HG03064 (cell line): ENCODE results near the gene MYPN.
"Not testable (repeated sequence)": the region's sequence is repeated elsewhere in the genome, so short reads cannot be mapped to it uniquely, and the experiment has no call there.

Experiments used
- ATAC-seq: cut with Tn5 transposase; IDR thresholded peaks from one replicate; pipeline ENCODE4 v1.9.1; 2021; ENCODE audit warnings: low read depth; ENCODE audit not compliant: unreplicated experiment

Gene MYPN

DNA sequence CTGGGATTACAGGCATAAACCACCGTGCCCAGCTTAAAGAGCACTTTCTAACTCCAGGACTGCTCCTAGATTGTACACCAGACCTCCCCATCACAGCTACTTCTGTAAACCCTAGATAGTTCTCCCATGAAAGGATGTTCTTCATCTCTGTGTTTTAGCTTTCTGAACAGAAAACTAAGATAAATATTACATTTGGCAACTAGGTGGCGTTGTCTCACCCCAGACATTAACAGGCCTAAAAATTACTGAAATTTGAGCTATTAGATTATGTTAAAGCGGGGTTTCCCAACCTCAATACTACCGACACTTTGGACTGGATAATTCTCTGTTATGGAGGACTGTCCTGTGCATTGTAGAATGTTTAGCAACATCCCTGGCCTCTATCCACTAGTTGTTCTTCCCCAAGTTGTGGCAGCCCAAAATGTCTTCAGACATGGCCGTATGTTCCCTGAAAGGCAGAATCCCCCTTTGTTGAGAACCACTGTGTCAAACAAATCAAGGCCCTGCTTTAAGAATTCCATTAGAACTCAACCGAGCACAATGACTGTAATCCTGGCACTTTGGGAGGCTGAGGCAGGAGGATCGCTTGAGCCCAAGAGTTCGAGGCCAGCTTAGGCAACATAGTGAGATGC is 103.5 kb downstream of the MYPN start:
- ATAC-seq = no peak

DNA sequence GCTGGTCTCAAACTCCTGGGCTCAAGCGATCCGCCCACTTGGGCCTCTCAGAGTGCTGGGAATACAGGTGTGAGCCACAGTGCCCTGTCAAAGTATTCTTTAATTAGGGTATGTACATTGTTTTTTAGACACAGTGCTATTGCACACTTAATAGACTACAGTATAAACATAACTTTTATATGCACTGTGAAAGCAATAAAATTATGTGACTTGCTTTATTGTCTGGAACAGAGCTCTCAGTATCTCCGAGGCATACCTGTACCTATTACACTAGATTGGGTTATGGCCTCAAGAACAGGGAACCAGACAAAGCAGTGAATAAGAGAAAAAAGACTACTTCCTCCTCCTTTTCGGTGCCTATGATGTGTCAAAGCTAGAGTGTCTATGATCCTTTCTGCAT is 109.5 kb downstream of the MYPN start:
- no peak for ATAC-seq

DNA sequence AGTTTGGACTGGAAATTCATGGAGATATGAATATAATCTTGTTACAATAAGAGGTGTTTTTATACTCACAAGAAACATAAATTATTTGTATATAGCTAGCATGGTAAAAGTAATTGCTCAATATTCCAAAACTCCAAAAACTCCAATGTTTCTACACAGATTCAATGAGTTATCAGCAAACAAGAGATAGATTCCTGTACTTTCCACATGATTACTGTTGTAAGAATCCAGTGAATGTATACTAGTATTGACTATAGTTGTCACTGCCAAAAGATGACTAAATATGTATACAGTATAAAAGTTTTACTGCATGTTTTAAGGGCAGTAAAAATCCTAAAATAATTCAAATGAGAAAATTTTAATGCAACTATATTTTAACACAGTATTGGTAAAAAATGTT is 111.9 kb downstream of the MYPN start:
- ATAC-seq = no peak

DNA sequence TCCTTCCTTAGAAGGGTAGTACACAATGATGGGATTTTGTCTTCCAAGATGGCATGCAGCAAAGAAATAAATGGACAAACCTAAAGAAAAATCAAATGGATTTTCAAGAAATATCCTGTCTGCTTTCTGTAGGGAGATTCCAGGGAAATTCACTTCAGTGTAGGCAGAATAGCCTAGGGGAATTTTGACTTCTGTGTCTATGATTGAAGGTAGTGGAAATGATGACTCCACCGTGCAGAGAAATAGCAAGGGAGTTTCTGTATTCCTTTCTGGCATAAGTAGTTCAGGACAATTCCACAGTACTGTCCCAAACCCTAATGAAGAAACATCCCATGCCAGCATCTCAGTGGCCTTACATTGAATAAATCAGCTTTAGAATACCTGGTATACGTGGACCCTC is 113.1 kb downstream of the MYPN start:
- ATAC-seq = no peak

DNA sequence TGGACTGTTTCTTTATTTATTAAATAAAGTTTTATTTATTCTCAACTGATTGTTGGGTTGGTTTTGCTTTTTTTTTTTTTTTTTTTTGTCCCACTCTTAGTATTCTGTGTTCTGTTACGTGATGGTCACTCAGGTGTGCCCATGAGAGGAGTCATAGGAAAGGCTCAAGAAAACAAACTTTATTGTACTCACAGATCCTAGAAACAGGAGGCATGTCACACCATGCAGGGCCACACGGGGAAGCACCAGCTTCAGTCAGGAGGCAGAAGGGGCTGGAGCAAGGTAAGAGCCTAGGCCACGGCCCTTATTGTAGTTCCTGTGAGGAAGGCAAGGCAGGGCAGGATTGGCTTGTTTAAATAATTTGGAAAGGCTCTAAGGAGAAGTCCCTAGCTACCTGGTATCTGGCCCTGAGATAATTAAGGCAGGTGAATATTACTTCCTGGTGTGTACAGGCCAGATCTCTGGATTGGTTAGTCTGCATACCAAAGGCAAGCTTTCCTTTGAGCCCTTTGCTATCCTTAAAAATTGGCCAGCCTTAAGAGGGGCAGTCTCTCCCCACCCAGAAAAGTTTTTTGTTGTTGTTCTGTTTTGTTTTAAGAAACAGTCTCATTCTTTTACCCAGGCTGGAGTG is 114.4 kb downstream of the MYPN start:
- ATAC-seq = no peak

- ATAC-seq = no peak
These were observed 115.5 kb downstream of the MYPN start for GRCh38 chr10:68224810-68225209.

GRCh38 chr10:68230268-68230667 is 121.0 kb downstream of the MYPN start:
- no peak for ATAC-seq

- peak; percentile 82 for ATAC-seq
These were observed 122.0 kb downstream of the MYPN start for GRCh38 chr10:68231106-68231816.

GRCh38 chr10:68231817-68232251 is 122.5 kb downstream of the MYPN start, which contains the start of gene ATOH7:
Gene ATOH7, minus strand, starts transcription at chr10:68232113. Its CDS starts 436 bp downstream, at chr10:68231677.
- ATAC-seq = no peak

- ATAC-seq = no peak
These were observed 123.8 kb downstream of the MYPN start for GRCh38 chr10:68233046-68233445.

- ATAC-seq = no peak
These were observed 125.8 kb downstream of the MYPN start for GRCh38 chr10:68235111-68235510.

DNA sequence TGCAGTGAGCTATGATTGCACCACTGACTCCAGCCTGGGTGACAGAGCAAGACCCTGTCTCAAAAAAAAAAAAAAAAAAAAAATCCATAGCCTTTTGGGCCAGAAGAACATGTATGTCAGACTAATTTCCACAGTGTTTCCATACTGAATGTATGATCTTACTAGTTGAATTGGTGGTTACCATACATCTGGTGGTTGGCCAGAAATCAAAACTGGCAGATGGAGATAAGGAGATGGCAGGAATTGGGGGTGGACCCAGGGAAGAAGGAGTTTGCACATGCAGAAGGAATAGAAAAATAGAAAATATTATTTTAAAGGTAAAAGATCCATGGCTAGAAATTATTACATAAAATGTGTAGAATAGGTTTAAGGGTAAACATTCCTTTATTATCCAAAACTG is 126.3 kb downstream of the MYPN start:
- no peak for ATAC-seq

DNA sequence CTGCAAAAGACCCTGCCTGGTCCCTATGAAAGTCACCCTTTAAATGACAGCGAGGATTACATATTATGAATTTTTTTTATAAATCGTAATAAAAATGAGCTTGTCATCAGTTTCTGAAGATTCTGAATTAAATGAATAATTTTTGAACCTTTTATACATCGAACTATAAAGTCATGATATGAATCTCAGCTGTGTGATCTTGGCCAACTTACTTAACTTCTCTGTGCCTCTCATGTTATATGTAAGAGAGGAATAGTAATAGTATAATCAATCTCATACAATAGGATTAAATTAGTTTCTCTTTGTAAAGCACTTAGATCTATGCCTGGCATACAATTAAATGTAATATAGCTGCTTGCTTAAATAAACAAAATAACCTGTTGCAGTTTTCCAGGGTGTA is 127.9 kb downstream of the MYPN start:
- ATAC-seq = no peak

DNA sequence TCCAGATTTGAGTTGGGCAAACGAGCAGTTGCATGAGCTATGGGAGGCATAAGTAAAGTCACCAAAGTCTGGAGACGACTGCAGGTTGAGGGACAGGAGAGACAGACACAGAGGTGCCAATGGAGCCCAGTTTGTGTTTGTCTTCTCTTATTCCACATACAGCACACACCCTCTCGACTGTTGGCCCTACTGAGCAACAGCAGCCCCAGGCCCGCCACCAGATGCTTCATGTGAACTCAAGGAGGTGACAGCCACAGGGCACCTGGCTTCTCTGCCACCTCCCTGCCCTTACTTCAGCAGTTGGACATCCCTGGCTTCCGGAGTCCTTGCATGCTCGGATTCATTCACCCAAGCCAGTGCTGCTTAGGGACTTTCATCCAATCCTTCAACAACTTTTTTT is 129.1 kb downstream of the MYPN start:
- no peak for ATAC-seq

GRCh38 chr10:68239069-68239468 is 129.8 kb downstream of the MYPN start:
- no peak for ATAC-seq

GRCh38 chr10:68239596-68240150 is 130.4 kb downstream of the MYPN start:
- ATAC-seq = no peak

DNA sequence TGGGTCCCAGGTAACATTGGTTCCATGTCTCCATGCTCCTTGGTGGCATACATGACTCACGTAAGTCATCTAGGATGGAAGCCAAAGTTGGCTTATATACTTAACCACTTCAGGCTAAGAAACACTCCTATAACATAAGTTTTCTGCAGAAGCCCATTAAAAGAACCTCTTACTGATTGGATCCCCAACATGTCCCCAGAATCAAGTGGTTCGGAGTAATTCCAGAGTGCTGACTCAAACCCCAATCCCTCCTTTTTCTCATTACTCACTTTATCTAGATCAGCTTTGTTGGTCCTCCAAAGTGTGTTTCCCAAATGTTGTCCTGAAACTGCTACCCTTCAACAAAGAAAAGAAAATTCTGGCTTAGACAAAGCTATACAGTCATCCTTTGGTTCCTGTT is 132.8 kb downstream of the MYPN start:
- ATAC-seq = no peak

- ATAC-seq = not testable (repeated sequence)
These were observed 137.1 kb downstream of the MYPN start for GRCh38 chr10:68246397-68246796.

DNA sequence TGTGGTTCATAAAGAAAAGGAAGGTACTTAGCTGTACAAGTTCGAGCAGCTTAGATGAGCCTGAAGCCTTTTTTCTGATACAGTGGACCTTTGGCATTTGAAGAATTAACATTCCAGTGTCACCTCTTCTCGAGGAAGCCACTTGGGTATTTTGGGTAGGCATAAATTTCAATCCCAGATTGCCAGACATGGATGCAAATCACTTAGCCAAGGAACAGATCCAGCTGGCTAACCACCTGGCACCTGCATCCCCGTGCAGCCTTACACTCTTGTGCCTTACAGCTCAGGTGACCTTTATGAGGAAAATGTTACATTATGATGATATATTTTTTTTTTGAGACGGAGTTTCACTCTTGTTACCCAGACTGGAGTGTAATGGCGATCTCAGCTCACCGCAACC is 138.6 kb downstream of the MYPN start:
- no peak for ATAC-seq

DNA sequence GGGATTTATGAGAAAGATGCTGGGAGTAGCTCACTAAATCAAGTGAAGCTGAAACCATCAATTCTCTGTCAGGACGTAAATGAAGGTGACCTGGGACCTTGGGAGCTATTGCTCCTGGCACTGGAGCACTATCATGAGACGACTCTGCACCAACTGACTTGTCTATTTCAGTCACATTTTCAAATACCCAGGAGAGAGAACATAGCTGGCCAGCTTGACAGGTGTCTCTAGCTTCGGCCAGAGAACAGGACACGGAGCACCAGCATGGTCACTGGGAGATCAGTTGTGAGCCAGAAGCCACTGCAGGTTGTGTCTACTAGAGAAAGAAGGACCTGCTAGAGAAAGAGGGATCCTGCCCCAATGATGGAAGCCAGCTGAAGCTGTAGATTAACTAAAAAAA is 140.0 kb downstream of the MYPN start:
- no peak for ATAC-seq

DNA sequence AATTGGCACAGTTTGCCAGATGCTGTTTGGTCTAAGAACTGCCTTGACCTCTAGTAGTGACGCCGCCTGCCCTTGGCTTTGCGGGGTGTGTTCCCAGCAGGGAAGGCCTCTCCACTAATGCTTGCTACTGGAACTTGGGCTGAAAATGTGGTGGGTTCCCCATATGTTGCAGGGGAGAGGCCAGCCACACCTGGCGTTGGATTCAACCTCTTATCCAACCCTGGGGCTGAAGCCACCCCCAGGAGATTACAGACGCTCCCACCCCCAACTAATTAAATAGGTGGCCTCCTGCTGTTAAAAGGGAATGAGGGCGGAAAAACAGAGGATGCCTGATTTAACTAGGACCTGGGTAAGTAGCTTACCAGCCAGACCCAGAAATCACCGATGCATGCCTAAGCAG is 141.9 kb downstream of the MYPN start:
- ATAC-seq = no peak
